ENCODE results near the gene SLC35A4. TPM values are rescaled to one million over a fixed set of nuclear protein-coding genes. Genes with fewer than 3 reads are reported as not detected.

The SLC35A4 gene
- total RNA-seq, 4 donors from 2014 or later = 71.7 to 152 (median 114) TPM

GRCh38 chr5:140560227-140560626, 4.4 kb upstream of the SLC35A4 start:
- no peaks in the 10 kb centered on the region for H3K9me3 ChIP-seq
- no peak for ATAC-seq
- H3K27ac ChIP-seq = peak overlapping the region in 1 of 4 donors; percentile 88
- no peak for DNase-seq
- peaks cover 0 to 10% of the 10 kb centered on the region in 2 donors for H3K36me3 ChIP-seq
- intact Hi-C loops (cut with DNase I; ENCODE audit: low total_unique reads) = no loop called here
- no peaks in the 10 kb centered on the region for H3K27me3 ChIP-seq
- in situ Hi-C loops (cut with MboI; ENCODE audit: low sequenced_read_pairs in 4 of 4) = loop anchor here in 1 of 4 donors (25.0 kb wide), 1 partner anchor 323 kb away; no protein-coding TSS in a partner anchor
- no peak for TF ChIP-seq CTCF (IDR thresholded peaks at IDR 0.05 in 4 of 5, conservative IDR thresholded peaks at IDR 0.05 in 1 of 5)
- TF ChIP-seq POLR2A (IDR thresholded peaks at IDR 0.05) = no peak
- H3K4me3 ChIP-seq = no peak overlapping the region
- H3K4me1 ChIP-seq = peaks cover 42 to 43% of the 10 kb centered on the region in 2 donors

GRCh38 chr5:140561753-140562523, 2.7 kb upstream of the SLC35A4 start:
- H3K27ac ChIP-seq = peak overlapping the region; percentile 97 to 99 (median 98)
- H3K36me3 ChIP-seq = peaks cover 0 to 13% of the 10 kb centered on the region in 2 donors
- in situ Hi-C loops (cut with MboI; ENCODE audit: low sequenced_read_pairs in 4 of 4) = loop anchor here in 1 of 4 donors (25.0 kb wide), 1 partner anchor 325 kb away; no protein-coding TSS in a partner anchor

GRCh38 chr5:140563596-140563995, 1.0 kb upstream of the SLC35A4 start:
- Histone ChIP-seq H3K4me1 (peaks cover 54 to 55% of the 10 kb centered on the region in 2 donors), H3K36me3 (peaks cover 0 to 23% of the 10 kb centered on the region in 2 donors), H3K9me3 (no peaks in the 10 kb centered on the region), H3K27me3 (no peaks in the 10 kb centered on the region), H3K4me3 (peak overlapping the region; percentile 77 to 92 (median 84)), H3K27ac (peak overlapping the region; percentile 97 to 99 (median 98))
- no peak for TF ChIP-seq POLR2A (IDR thresholded peaks at IDR 0.05)
- TF ChIP-seq CTCF (IDR thresholded peaks at IDR 0.05 in 4 of 5, conservative IDR thresholded peaks at IDR 0.05 in 1 of 5) = no peak
- DNase-seq (no peak), ATAC-seq (peak; percentile 1 to 3)
- in situ Hi-C loops (cut with MboI; ENCODE audit: low sequenced_read_pairs in 4 of 4) (loop anchor here in 1 of 4 donors (25.0 kb wide), 1 partner anchor 326 kb away; no protein-coding TSS in a partner anchor), intact Hi-C loops (cut with DNase I; ENCODE audit: low total_unique reads) (no loop called here)

More at GRCh38 chr5:140561753-140562523, 2.7 kb upstream of the SLC35A4 start:
- no peaks in the 10 kb centered on the region for H3K9me3 ChIP-seq
- no peak for DNase-seq
- TF ChIP-seq POLR2A (IDR thresholded peaks at IDR 0.05) = no peak
- no peak for TF ChIP-seq CTCF (IDR thresholded peaks at IDR 0.05 in 4 of 5, conservative IDR thresholded peaks at IDR 0.05 in 1 of 5)
- no peak for ATAC-seq
- intact Hi-C loops (cut with DNase I; ENCODE audit: low total_unique reads) = no loop called here
- no peaks in the 10 kb centered on the region for H3K27me3 ChIP-seq
- peaks cover 42 to 44% of the 10 kb centered on the region in 2 donors for H3K4me1 ChIP-seq
- no peak overlapping the region for H3K4me3 ChIP-seq

- H3K4me3 ChIP-seq = peak overlapping the region; percentile 77 to 92 (median 84)
- peak overlapping the region; percentile 97 to 99 (median 98) for H3K27ac ChIP-seq
- no peaks in the 10 kb centered on the region for H3K27me3 ChIP-seq
- ATAC-seq (no peak), DNase-seq (no peak)
- TF ChIP-seq CTCF (IDR thresholded peaks at IDR 0.05 in 4 of 5, conservative IDR thresholded peaks at IDR 0.05 in 1 of 5) (no peak), POLR2A (IDR thresholded peaks at IDR 0.05) (no peak)
- H3K9me3 ChIP-seq = no peaks in the 10 kb centered on the region
- in situ Hi-C loops (cut with MboI; ENCODE audit: low sequenced_read_pairs in 4 of 4) = loop anchor here in 2 of 4 donors (5.0 to 25.0 kb wide), 2 partner anchors 77 to 328 kb away; no protein-coding TSS in a partner anchor
- H3K4me1 ChIP-seq = peaks cover 70% of the 10 kb centered on the region in 2 donors
- intact Hi-C loops (cut with DNase I; ENCODE audit: low total_unique reads) = loop anchor here (2.0 kb wide), 1 partner anchor 74 kb away; the partner anchor contains the start of gene TMCO6
- H3K36me3 ChIP-seq = peaks cover 0 to 23% of the 10 kb centered on the region in 2 donors
These were observed 574 bp downstream of the SLC35A4 start for GRCh38 chr5:140565024-140565779.

Measured in gastrocnemius medialis (tissue), 4 donors.